Adipose tissue (tissue), 3 donors: Measurements from ENCODE around the gene SLC27A5. TPM values are rescaled to one million over a fixed set of nuclear protein-coding genes. Genes with fewer than 3 reads are reported as not detected.

Experiments
- H3K27ac ChIP-seq: one replicate; pipeline ENCODE4 v1.5.1; 2013; ENCODE audit warnings: low read depth, low read length
- WGBS, 3 donors: extraction: QIAGEN DNeasy Blood & Tissue Kit; methylation state at CpG; one replicate each; pipeline ENCODE4 v1.1.7; 2013; 5-methylcytosine and 5-hydroxymethylcytosine counted together
- polyA plus RNA-seq, 3 donors: library from polyadenylated mRNA; stranded (reverse); fragments of 200-250 nt; gene quantifications; one replicate each; pipeline ENCODE4 v1.2.3, GENCODE V29; 2013
- donor health status: healthy with polysubstance abuse.
- donor health status: Bipolar disorder and iron deficiency.
- donor health status: healthy.

The SLC27A5 gene
- polyA plus RNA-seq: 10 to 100 TPM; 11.7 to 19.5 (median 12.5) TPM

DNA sequence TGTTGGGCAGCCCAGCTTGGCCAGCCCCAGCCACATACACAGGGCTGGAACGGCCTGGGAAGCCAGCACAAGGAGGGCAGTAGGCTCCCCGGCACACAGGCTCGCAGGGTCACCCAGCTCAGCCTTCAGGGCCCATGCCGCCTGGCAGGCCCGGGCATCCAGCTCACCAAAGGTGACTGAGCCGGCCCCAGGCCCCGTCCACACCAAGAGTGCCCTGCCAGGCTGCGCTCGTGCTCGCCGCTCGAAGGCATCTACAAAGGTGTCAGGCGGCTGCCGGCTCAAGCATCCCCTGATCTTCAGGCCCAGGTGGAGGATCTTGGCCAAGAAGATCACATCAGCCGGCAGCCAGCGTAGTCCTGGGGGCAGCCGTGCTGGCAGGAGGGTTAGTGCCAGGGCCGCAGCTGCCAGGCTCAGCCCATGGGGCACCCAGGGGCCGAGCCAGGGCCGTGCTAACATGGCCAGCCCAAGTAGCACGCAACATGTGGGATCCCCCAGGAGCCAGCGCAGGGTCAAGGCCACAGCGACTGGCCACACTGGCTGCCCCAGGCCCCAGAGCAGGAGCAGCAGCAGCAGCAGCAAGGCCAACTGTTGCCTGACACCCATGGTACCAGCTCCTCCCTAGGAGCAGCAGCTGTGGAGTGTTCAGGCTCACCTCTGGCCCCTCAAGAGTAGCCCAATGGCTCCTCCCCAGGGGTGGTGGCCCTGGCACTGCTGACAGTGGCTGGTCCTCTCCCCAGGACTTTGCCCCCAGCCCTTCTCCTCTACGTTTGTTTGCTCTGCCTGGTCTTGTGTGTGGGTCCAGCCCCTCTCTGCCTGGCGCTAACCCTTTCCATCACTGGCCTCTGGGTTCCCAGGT, at the start of gene SLC27A5:
SLC27A5 (minus strand) TSS at position 640 of the 856 bp plus-strand sequence; CDS start at position 603, 37 bp downstream.
- H3K27ac ChIP-seq: no peak within 1 kb of the TSS
- WGBS, 3 donors: 76 to 90% (median 90%) methylated on average over 25 of the region's 25 CpGs

DNA sequence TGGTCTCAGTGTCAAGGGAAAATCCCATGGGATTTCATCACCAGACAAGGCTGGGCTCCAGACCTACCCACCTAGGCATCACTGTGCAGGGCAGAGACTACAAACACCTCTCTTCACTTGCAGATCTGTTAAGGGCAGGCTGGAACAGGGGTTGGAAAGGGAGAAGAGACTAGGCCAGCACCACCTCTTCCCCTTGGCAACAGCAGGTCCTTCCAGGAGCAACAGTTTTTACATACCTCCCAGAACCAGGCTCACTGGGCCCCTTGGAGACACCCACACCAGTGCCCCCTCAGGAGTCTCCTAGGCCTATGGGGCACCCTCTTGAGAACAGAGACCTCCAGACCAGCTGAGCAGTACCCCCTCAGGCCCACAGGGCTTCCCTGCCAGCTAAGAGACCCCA, 49.1 kb upstream of the SLC27A5 start:
- H3K27ac ChIP-seq: no peak overlapping the region

DNA sequence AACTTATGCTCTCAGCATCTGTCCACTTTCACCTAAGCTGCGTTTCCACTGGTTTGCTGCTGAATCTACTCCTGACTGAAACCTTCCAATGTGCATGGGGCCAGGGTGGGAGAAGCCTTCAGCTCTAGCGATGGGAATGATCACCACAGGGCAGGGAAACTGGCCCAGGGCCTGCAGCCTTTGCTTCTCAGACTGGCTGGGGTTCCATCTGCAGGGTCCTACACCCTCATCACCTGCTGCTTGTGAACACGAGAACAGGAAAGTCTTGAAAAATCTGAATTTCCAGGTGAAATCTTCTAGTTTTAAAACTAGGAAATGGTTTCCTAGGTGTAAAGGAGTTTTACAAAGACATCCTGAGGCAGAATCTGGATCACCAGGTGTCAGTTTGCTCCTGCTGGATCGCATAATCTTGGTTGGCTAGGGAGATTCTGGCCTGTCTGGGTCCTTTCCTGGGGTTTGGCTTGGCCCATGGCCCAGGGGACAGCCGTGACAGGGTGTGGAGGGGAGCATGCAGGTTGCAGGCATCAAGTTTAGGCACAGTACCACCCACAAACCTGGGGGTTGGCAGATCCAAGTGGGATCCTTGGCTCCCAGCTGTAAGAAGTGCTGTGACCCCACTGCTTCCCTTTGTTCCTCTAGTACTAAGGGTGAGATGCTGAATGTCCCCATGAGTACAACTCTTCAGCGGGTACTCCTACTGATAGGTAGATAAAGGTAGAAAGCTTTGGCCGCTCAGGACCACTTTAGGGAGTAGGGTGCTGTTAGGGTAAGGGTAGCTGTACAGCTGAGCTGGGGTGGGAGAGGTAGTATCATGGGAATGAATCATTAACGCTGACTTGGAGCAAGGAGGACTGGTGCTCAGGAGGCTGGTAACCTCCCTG, 48.5 kb upstream of the SLC27A5 start:
- no peak overlapping the region for H3K27ac ChIP-seq
- 79 to 84% (median 83%) methylated on average over 8 of the region's 8 CpGs for WGBS, 3 donors

DNA sequence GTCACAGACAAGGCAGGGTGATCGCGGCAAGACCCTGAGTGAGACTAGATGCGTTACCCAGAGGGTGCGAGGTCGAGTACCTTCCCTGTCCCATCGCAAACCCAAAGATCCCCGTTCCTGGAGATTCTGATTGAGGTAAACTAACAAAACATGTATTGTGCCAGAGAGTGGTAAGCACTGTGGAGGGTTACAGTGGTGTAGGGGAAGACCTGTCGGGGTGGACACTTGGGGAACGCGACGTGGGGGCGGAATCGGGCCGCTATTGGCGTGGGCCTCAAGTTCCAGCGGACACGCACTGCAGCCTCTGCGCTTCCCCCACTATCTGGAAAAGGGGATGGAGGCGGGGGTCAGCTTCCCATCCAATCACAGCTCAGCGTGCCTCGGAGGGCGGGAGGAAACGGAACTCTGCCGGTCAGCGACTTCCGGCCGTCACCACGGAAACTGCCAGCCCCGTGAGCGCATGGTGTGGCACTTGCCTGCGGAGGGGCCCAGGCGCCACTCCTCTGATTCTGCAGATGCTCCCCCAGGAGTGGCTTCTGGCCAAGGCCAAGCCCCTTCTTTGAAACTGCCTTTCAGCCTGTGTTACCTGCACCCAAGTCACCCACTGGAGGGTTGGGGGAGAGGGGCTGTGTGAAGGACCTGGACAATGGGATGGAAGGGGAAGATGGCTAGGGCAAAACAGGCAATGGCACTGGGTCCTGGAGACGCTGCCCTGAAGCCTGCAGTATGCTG, 47.6 kb upstream of the SLC27A5 start:
- 1% methylated on average over 33 of the region's 33 CpGs for WGBS, 3 donors
- peak overlapping the region; percentile 90 for H3K27ac ChIP-seq

GRCh38 chr19:58558623-58559274, 47.0 kb upstream of the SLC27A5 start:
- H3K27ac ChIP-seq: peak overlapping the region; percentile 97
- 0 to 1% (median 0%) methylated on average over 74 to 76 of the region's 76 CpGs for WGBS, 3 donors

GRCh38 chr19:58558066-58558622, 46.4 kb upstream of the SLC27A5 start, which contains the start of gene UBE2M:
TSS of gene UBE2M (minus strand) at chr19:58558611. CDS start at chr19:58558381, 230 bp downstream.
- peak within 1 kb of the TSS; percentile 97 for H3K27ac ChIP-seq
- 0 to 1% (median 0%) methylated on average over 37 to 58 of the region's 62 CpGs for whole genome bisulfite sequencing, 3 donors

GRCh38 chr19:58557221-58558065, 45.7 kb upstream of the SLC27A5 start:
- peak overlapping the region; percentile 97 for H3K27ac ChIP-seq
- WGBS, 3 donors: 24 to 40% (median 37%) methylated on average over 12 of the region's 12 CpGs

GRCh38 chr19:58556622-58557220, 44.9 kb upstream of the SLC27A5 start:
- 55 to 63% (median 62%) methylated on average over 9 to 10 of the region's 10 CpGs for WGBS, 3 donors
- H3K27ac ChIP-seq: no peak overlapping the region

- 80 to 84% (median 82%) methylated on average over 15 to 16 of the region's 16 CpGs for WGBS, 3 donors
- H3K27ac ChIP-seq: no peak overlapping the region
These were observed 44.3 kb upstream of the SLC27A5 start for GRCh38 chr19:58555920-58556621.

GRCh38 chr19:58555369-58555885, 43.6 kb upstream of the SLC27A5 start:
- WGBS, 3 donors: 47 to 60% (median 50%) methylated on average over 4 of the region's 4 CpGs
- peak overlapping the region; percentile 90 for H3K27ac ChIP-seq

DNA sequence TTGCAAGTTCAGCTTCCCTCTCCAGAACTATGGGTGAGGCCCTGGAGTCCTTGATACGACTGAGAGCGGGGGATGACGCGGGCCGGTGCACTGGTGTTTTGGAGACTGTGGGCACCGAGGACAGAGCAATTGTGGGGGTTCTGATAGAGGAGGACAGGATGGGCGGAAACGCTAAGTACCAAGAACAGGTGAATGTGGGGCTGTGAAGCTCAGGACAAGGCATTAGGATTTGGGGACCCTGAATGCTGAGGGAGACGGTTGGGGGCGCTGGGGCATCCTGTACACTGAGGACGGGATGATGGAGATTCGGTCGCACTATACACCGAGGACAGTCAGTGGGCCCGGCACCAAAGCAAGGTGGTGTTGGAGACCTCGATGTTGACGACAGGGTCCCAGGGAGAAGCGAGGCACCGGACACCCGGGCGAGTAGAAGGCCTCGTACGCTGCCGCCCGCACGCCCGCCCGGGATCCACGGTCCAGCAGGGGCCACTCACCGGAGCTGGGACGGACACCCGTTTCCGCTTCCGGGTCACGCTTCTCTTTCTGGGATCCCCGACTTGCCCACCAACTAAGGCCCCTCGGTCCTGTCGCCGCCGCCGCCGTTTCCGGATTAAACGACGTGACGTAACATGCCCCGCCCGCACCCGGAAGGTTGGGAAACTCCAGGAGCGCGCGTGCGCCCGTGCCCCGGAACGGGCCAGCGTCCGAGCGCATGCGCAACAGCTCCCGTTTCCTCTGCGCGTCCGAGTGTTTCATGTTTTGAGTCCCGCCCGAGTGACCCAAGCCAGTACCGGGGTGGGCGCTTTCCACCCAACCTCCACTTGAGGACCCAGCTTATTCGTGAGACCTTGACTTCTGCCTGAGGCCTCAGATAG, 42.9 kb upstream of the SLC27A5 start, which contains the start of gene CHMP2A:
CHMP2A (minus strand) TSS at position 612 of the 875 bp plus-strand sequence. CDS start 893 bp downstream, outside the sequence.
- 0 to 1% (median 1%) methylated on average over 69 of the region's 69 CpGs for WGBS, 3 donors
- peak within 1 kb of the TSS; percentile 90 for H3K27ac ChIP-seq

DNA sequence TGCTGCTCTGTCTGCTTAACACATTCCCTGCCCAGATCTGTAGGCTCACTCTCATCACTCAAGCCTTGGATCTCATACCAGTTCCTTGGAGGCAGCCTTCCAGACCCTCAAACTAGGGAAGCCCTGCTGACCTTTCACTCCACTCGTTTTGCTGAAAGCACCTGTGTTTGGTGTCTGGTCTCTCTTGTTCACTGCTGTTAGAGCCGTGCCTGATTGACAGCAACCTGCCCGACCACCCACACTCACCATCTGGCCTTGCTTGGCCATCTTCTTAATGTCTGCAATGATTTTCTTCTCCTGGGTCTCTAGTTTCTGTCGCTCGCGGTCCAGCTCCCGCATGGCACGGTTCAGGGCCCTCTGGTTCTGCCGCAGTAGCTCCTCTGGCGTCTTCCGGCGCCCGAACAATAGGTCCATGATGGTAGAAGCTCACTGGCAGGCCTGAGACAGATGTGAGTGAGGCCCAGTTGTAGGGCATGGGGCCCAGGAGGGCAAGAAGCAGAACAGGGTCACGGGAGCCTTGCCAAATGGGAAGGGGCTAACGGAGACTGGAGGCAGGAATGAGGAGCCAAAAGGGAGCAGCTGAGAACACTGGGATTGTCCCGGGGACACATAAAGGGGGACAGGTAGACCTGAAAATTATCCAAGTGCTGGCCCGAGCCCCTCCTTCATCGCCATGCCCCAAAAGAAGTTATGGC, 42.2 kb upstream of the SLC27A5 start:
- WGBS, 3 donors: 19 to 40% (median 36%) methylated on average over 18 of the region's 18 CpGs

DNA sequence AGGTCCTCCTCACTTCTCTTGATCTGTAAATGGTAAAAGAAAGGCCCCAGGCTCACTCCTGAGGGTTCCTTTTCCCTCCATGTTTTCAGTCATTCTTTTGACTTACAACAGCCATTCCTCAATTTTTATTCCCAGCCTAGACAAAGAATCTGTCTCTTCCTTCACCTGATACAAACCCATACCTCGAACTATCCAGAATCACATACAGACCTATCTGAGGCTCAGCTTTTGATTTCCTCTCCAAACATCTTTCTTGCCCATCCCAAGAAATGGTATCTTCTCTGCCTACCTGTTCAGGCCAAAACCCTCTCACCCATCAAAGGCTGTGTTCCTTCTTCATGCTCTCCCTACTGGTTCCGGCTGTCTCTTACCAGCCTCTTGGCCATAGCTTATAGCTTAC, 40.9 kb upstream of the SLC27A5 start:
- WGBS, 3 donors: 89 to 90% (median 89%) methylated on average over 2 of the region's 2 CpGs
- H3K27ac ChIP-seq: no peak overlapping the region

More for the DNA sequence above, 42.2 kb upstream of the SLC27A5 start:
- H3K27ac ChIP-seq: peak overlapping the region; percentile 86
